Measurements from ENCODE around the gene BOC.
A peak's percentile ranks its signal among the peaks of the same experiment; 100 is the strongest.

BOC gene, protein sequence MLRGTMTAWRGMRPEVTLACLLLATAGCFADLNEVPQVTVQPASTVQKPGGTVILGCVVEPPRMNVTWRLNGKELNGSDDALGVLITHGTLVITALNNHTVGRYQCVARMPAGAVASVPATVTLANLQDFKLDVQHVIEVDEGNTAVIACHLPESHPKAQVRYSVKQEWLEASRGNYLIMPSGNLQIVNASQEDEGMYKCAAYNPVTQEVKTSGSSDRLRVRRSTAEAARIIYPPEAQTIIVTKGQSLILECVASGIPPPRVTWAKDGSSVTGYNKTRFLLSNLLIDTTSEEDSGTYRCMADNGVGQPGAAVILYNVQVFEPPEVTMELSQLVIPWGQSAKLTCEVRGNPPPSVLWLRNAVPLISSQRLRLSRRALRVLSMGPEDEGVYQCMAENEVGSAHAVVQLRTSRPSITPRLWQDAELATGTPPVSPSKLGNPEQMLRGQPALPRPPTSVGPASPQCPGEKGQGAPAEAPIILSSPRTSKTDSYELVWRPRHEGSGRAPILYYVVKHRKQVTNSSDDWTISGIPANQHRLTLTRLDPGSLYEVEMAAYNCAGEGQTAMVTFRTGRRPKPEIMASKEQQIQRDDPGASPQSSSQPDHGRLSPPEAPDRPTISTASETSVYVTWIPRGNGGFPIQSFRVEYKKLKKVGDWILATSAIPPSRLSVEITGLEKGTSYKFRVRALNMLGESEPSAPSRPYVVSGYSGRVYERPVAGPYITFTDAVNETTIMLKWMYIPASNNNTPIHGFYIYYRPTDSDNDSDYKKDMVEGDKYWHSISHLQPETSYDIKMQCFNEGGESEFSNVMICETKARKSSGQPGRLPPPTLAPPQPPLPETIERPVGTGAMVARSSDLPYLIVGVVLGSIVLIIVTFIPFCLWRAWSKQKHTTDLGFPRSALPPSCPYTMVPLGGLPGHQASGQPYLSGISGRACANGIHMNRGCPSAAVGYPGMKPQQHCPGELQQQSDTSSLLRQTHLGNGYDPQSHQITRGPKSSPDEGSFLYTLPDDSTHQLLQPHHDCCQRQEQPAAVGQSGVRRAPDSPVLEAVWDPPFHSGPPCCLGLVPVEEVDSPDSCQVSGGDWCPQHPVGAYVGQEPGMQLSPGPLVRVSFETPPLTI

DNA sequence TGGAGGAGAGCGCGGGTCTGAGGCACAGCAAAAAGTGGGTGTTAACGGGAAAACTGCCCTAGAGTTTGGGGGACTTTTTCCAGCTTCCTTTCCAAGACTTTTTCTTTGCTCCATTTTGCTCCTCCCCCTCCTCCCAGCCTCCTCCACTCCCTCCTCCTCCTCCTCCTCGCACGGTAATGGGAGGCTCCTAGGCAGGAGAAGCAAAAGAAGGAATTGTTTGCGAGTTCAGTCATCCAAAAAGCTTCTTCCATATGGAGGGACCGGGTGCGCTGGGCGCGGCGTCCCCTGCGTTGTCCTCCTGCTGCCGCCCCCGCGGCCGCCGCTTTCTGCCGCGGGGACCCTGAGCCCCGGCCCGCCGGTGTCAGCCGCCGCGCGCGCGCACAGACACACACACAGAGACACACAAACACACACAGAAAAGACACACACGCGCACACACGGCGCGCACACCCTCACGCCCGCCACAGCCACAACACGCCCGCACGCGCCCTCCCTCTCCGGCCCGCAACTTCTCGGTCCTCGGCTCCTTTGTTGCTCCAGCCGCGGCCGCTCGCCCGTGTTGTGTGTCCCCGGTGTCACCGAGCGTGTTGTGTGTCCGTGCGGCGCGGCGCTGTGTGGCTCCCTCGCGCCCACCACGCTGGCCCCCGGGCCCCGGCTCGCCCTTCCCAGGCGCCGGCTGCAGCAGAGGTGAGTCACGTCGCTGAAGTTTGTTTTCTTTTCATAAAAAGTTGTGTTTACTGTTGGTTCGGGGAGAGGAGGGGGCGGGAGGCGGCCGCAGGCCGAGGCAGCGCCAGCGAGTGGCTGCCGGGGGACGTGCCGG is at the start of gene BOC:
BOC (plus strand) TSS at position 228 of the 820 bp plus-strand sequence. CDS start 38,246 bp downstream, outside the sequence.
- peak; percentile 68 for TF ChIP-seq ZFX (IDR thresholded peaks at IDR 0.05)
- TF ChIP-seq, protein P1, sequence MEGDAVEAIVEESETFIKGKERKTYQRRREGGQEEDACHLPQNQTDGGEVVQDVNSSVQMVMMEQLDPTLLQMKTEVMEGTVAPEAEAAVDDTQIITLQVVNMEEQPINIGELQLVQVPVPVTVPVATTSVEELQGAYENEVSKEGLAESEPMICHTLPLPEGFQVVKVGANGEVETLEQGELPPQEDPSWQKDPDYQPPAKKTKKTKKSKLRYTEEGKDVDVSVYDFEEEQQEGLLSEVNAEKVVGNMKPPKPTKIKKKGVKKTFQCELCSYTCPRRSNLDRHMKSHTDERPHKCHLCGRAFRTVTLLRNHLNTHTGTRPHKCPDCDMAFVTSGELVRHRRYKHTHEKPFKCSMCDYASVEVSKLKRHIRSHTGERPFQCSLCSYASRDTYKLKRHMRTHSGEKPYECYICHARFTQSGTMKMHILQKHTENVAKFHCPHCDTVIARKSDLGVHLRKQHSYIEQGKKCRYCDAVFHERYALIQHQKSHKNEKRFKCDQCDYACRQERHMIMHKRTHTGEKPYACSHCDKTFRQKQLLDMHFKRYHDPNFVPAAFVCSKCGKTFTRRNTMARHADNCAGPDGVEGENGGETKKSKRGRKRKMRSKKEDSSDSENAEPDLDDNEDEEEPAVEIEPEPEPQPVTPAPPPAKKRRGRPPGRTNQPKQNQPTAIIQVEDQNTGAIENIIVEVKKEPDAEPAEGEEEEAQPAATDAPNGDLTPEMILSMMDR (conservative IDR thresholded peaks at IDR 0.05), result peak; percentile 32
- H3K27ac ChIP-seq, result peak within 1 kb of the TSS; percentile 70

DNA sequence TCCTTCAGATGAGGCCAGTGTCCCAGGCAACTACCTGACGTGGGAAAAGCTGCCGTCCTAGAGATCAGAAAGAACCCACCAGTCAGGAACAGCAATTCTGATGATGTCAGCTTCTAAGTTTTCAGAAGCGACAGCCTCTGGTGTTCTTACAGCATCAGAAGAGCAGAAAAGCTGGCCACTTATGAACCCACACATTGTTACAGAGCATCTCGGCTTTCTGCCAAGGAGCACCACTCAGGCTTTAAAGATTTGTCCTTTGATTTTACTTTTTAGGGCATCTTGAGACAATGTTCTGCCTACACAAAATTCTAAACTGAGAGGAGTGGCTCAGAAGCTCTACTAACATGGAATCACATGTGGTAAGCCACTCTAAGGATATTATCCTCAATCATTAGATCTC is 49.7 kb upstream of the BOC start:
- no peak for TF ChIP-seq ZFX (IDR thresholded peaks at IDR 0.05)
- TF ChIP-seq, protein P1 (conservative IDR thresholded peaks at IDR 0.05), result no peak
- H3K27ac ChIP-seq, result no peak overlapping the region

DNA sequence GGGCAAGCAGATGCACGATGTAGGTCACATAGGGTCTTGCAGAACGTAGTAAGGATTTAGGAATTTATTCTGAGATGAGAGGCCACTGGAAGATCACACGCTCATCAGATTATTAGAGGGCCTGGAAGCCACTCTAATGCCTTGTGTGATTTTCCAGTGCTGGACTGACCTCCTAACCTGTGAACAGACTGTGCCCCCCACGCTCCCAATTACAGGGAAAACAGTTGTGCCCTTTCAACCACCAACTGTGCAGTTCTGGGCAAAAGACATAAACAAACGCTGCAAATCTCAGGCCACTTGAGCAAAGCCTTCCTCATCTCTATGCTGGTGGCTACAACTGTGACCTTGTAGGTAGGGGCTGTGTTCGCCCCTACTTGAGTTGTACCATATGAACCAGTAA is 48.2 kb upstream of the BOC start:
- no peak for TF ChIP-seq ZFX (IDR thresholded peaks at IDR 0.05)
- TF ChIP-seq, protein P1 (conservative IDR thresholded peaks at IDR 0.05), result no peak
- H3K27ac ChIP-seq, result no peak overlapping the region

DNA sequence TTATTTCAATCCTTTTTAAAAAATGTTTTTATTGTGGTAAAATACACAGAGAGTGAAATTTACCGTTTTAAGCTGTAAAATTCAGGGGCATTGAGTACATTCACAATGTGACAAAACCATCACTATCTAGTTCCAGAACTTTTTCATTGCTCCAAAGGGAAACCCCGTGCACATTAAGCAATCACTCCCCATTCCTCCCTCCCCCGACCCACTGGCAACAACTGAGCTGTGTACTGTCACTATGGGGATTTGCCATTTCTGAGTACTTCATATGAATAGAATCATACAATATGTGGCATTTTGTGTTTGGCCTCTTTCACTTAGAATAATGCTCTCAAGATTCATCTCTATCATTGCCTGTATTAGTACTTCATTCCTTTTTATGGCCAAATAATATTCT is 45.5 kb upstream of the BOC start:
- H3K27ac ChIP-seq, result no peak overlapping the region
- no peak for TF ChIP-seq ZFX (IDR thresholded peaks at IDR 0.05)
- TF ChIP-seq, protein P1 (conservative IDR thresholded peaks at IDR 0.05), result no peak

DNA sequence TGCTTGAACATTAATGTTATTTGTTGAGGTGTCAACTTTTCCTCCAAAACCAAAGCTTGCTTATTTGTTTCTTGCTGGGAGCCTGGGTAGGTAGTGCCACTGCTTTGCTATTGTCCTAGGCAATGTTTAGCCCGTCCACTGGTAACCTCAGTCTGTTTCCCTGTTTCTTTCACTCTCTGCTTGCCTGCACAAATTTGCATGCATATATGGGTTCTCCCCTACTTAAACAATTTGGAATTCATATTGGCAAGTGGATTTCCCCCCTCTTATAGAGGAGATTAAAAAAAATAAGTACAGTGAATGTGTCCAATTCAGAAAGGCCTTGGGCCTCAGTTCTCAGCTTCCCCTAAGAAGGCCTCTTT is 45.0 kb upstream of the BOC start:
- TF ChIP-seq, protein P1 (conservative IDR thresholded peaks at IDR 0.05), result no peak
- TF ChIP-seq ZFX (IDR thresholded peaks at IDR 0.05), result no peak
- no peak overlapping the region for H3K27ac ChIP-seq

DNA sequence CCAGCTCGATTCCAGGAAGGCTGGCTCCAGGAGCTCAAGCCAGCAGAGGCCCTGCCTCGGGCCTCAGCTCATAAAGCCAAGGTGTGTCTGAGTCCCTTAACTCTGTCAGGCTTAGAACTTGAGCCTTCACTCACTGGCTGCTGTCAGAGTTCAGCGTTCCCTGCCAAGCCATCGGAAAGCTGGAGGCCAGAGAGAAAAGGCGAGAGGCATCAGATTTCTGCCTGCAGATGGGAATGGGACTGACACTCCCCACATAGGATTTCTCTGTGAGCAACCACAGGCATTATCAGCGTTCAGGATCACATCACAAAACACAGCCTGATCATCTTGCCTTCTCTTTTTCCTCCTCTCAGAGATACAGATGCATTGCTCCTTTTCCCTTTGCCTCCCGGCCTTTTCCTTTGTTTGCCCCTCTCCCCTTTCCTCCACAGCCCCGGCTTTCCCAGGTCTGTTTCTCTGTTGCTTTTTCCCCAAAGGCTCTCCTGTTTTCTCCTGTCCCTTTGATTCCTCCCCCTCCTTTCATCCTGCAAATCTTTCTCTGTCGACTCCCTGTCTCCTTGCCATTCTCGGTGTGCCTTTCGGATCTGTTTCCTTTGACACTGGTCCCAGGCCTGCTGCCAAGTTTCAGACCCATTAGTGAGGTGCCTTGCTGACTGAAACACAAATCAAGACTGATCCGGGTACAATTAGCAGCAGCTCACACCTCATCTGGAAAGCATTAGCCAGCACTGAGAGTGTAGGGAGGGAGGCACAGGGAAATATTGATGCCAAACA is 44.5 kb upstream of the BOC start:
- no peak overlapping the region for H3K27ac ChIP-seq
- TF ChIP-seq, protein P1 (conservative IDR thresholded peaks at IDR 0.05), result no peak
- no peak for TF ChIP-seq ZFX (IDR thresholded peaks at IDR 0.05)
